Cardiac fibroblast (primary cell): ENCODE data around the gene RHOT2.

ENCODE experiments used
- DNase-seq, 2 donors: peaks; one replicate each; pipeline versions ENCODE4 v3.0.0 to v3.0.0-alpha.2; 2010; ENCODE audit warnings: low read depth in 2 of 2
- H3K4me3 ChIP-seq, 2 donors: replicated peaks in 1 of 2; 1 replicate in 1 of 2; 2 replicates in 1 of 2; pipeline ENCODE4 v1.5.1; 2011; ENCODE audit warnings: low read depth in 2 of 2, low read length in 2 of 2, mild to moderate bottlenecking in 2 of 2, moderate library complexity in 1 of 2
- TF ChIP-seq, protein P1 (sequence below): IDR thresholded peaks from one replicate; pipeline ENCODE4 v1.5.1; 2011; ENCODE audit warnings: low read depth, mild to moderate bottlenecking, low read length, inconsistent platforms

The RHOT2 gene

DNA sequence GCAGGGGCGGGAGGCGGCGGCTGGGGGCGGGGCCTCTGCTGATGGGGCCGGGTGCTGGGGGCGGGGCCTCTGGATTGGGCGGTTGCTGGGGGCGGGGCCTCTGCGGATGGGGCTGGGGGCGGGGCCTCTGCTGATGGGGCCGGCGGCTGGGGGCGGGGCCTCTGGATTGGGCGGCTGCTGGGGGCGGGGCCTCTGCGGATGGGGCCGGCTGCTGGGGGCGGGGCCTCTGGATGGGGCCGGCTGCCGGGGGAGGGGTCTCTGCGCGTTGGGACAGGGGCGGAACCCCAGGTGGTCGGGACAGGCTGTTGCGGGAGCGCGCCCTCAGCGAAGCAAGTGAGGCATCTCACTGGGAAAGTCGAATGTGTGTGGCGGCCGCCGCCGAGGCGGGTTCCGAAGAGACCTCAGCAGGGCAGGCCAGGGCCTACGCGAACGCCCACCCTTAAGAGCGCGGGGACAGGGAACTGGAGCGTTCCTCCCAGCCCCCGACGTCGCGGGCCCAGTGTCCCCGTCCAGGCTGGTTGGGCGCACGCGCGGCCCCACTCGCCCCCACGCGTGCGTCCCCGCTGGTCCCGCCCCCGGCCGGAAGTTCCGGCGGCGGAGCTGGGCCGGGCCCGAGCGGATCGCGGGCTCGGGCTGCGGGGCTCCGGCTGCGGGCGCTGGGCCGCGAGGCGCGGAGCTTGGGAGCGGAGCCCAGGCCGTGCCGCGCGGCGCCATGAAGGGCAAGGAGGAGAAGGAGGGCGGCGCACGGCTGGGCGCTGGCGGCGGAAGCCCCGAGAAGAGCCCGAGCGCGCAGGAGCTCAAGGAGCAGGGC is 12.1 kb downstream of the RHOT2 start, which contains the start of gene STUB1:
STUB1 (plus strand) TSS at position 597 of the 811 bp plus-strand sequence; CDS start at position 713, 116 bp downstream.
- peak within 1 kb of the TSS; percentile 75 to 80 for H3K4me3 ChIP-seq
- peak; percentile 88 to 90 for DNase-seq
- TF ChIP-seq, protein P1, sequence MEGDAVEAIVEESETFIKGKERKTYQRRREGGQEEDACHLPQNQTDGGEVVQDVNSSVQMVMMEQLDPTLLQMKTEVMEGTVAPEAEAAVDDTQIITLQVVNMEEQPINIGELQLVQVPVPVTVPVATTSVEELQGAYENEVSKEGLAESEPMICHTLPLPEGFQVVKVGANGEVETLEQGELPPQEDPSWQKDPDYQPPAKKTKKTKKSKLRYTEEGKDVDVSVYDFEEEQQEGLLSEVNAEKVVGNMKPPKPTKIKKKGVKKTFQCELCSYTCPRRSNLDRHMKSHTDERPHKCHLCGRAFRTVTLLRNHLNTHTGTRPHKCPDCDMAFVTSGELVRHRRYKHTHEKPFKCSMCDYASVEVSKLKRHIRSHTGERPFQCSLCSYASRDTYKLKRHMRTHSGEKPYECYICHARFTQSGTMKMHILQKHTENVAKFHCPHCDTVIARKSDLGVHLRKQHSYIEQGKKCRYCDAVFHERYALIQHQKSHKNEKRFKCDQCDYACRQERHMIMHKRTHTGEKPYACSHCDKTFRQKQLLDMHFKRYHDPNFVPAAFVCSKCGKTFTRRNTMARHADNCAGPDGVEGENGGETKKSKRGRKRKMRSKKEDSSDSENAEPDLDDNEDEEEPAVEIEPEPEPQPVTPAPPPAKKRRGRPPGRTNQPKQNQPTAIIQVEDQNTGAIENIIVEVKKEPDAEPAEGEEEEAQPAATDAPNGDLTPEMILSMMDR: no peak

DNA sequence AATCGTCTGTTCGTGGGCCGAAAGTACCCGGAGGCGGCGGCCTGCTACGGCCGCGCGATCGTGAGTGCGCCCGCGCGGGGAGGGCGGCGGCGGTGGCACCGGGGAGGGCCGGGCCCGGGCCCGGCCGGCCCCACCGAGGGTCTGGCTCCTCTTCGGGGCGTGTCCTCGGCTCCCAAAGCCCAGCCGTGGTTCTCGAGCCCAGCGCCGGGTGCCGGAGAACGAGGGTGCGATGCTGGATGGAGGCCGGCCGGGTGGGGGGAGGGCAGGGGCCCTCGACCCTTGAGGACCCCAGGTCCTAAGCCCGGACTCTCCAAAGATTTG is 12.7 kb downstream of the RHOT2 start:
- no peak for DNase-seq
- peak overlapping the region; percentile 75 to 80 for H3K4me3 ChIP-seq
- TF ChIP-seq, protein P1: no peak

DNA sequence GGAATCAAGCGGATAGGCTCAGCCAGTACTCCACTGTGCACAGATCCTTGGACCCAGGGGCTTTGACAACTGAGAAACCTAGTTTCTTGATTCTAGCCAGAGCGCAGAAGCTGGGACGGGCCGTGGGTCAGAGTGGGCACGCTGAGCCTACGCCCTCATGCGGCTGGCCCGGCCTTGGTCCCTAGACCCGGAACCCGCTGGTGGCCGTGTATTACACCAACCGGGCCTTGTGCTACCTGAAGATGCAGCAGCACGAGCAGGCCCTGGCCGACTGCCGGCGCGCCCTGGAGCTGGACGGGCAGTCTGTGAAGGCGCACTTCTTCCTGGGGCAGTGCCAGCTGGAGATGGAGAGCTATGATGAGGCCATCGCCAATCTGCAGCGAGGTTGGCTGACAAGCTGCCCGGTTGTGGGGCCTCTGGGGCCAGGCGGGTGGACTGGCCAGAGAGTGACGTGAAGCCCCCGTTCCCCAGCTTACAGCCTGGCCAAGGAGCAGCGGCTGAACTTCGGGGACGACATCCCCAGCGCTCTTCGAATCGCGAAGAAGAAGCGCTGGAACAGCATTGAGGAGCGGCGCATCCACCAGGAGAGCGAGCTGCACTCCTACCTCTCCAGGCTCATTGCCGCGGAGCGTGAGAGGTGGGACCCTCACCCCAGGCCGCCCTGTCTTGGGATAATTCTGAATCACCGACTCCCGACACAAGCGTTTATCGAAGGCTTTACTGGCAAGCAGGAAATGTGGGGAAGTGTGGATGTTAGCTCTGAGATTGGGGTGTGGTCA is 13.2 kb downstream of the RHOT2 start:
- TF ChIP-seq, protein P1: no peak
- peak overlapping the region; percentile 75 to 80 for H3K4me3 ChIP-seq
- DNase-seq: peak; percentile 58 to 63

DNA sequence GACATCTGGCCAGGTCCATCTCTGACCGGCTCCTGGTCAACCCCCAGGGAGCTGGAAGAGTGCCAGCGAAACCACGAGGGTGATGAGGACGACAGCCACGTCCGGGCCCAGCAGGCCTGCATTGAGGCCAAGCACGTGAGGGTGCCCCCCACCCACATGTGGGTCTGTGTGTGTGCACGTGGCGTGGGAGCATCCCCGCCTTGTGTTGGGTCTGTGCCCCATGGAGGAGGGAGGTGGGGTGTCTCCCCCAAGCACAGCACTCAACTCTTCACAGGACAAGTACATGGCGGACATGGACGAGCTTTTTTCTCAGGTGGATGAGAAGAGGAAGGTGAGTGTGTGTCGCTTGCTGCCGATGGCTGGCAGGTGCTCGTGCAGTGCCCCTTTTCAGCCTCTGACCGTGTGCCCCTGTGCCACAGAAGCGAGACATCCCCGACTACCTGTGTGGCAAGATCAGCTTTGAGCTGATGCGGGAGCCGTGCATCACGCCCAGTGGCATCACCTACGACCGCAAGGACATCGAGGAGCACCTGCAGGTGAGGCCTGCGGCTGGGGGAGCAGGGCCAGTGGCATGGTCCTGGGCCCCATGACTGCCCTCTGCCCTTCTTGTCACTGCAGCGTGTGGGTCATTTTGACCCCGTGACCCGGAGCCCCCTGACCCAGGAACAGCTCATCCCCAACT is 14.0 kb downstream of the RHOT2 start:
- DNase-seq: peak; percentile 31 to 46
- H3K4me3 ChIP-seq: peak overlapping the region; percentile 75 to 80
- TF ChIP-seq, protein P1: no peak

DNA sequence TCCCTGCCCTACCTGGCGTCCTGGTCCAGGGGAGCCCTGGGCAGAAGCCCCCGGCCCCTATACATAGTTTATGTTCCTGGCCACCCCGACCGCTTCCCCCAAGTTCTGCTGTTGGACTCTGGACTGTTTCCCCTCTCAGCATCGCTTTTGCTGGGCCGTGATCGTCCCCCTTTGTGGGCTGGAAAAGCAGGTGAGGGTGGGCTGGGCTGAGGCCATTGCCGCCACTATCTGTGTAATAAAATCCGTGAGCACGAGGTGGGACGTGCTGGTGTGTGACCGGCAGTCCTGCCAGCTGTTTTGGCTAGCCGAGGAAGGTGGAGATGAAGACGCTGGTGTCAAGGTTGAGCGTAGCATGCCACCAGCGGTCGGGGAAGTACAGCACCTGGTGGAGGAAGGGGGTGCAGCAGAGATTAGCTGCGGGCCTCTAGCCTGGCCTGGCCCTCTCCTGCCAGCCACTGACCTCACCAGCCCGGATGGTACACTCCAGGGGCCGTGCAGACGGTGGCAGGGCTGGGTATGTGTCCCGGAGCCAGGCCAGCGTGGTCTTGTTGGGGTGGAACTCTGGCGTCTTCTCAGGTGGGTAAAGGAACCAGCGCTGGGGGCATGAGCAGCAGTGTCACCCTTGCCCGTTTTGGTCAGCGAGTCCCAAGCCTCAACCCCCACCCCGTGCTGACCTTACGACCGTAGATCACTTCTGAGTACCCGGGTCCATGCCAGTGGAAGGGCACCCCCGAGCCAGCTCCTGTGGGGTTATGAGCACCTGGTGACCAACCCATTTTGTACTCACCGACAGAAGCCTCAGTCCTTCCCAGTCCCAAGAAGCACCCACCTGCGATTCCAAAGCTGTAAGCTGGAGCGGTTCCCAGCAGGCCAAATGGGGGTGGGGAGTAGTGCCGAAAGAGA is 14.8 kb downstream of the RHOT2 start:
- DNase-seq: no peak
- TF ChIP-seq, protein P1: no peak
- H3K4me3 ChIP-seq: peak overlapping the region; percentile 62 to 70
